Measurements from ENCODE around the gene COMMD6.

Gene COMMD6

DNA sequence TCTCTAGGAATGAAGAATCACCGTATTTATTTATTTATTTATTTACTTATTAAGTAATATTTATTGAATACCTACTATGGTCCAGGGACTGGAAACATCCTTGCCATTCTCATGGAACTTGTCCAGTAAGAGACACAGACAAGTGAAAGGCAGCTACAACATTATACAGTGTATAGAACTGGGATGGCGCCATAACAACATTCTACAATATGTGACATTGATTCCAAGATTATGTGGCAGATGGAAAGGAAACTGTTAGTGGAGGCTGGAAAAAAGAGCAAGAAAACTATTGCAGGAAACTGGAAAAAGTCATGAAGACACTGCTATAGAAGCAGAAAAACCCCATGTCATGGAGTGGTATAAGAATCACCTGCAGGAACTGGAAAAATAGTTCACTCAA lies 46.3 kb downstream of the COMMD6 start:
- Histone ChIP-seq H3K9me3 (replicated peaks; ENCODE audit: insufficient read depth, low read length) (no peaks in the 10 kb centered on the region), H3K36me3 (replicated peaks; ENCODE audit: insufficient read depth, low read length) (no peaks in the 10 kb centered on the region), H3K9ac (ENCODE audit: low read length) (no peak overlapping the region), H3K27ac (ENCODE audit: low read length) (no peak overlapping the region), H4K20me1 (ENCODE audit: insufficient read depth, low read length) (no peaks in the 10 kb centered on the region), H3K4me1 (ENCODE audit: low read length) (peaks cover 6% of the 10 kb centered on the region; the same call in 1 of the 2 replicates), H2AFZ (ENCODE audit: low read length) (no peak overlapping the region), H3F3A (ENCODE audit: insufficient read depth, low read length) (no peaks in the 10 kb centered on the region), H3K9me2 (replicated peaks; ENCODE audit: insufficient read depth, low read length) (no peaks in the 10 kb centered on the region), H3K4me3 (ENCODE audit: low read length) (no peak overlapping the region), H3K79me2 (ENCODE audit: low read length) (no peaks in the 10 kb centered on the region), H3K27me3 (replicated peaks; ENCODE audit: insufficient read depth, low read length) (no peaks in the 10 kb centered on the region), H3K4me2 (ENCODE audit: low read depth, low read length) (no peak overlapping the region)
- no peak for DNase-seq
- TF ChIP-seq EZH2 (optimal IDR thresholded peaks at IDR 0.05; ENCODE audit: low read depth, low read length) (no peak), EZH2phosphoT487 (IDR thresholded peaks at IDR 0.05; ENCODE audit: low read length) (no peak)
- TF ChIP-seq, protein P1, sequence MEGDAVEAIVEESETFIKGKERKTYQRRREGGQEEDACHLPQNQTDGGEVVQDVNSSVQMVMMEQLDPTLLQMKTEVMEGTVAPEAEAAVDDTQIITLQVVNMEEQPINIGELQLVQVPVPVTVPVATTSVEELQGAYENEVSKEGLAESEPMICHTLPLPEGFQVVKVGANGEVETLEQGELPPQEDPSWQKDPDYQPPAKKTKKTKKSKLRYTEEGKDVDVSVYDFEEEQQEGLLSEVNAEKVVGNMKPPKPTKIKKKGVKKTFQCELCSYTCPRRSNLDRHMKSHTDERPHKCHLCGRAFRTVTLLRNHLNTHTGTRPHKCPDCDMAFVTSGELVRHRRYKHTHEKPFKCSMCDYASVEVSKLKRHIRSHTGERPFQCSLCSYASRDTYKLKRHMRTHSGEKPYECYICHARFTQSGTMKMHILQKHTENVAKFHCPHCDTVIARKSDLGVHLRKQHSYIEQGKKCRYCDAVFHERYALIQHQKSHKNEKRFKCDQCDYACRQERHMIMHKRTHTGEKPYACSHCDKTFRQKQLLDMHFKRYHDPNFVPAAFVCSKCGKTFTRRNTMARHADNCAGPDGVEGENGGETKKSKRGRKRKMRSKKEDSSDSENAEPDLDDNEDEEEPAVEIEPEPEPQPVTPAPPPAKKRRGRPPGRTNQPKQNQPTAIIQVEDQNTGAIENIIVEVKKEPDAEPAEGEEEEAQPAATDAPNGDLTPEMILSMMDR (IDR thresholded peaks at IDR 0.05; ENCODE audit: low read length) = no peak

DNA sequence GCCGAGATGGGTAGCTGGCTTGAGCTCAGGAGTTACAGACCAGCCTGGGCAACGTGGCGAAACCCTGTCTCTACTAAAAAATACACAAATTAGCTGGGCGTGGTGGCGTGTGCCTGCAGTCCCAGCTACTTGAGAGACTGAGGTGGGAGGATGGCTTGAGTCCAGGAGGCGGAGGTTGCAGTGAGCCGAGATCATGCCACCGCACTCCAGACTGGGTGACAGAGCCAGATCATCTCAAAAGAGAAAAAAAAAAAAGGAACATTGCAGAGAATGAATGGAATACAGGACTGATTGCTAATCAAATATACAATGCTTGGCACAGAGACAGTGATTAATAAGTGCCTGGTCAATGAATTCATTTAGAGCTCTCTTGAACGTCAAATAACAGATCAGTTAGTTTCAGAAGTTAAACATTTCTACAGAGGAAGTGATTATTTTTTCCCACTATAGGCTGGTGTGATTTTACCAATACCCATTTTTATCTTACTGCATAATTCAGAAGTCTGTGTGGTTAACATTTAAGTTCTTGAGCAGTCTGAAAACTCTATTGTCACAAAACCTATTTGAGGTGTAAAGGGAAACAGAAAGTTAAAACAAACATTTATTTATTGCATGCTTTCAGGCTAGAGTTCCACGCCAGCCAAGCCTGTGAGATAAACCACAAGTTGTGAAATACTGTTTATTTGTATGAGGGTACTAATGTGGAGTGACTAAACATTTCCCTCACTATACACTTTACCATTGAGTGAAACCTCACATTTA lies 48.0 kb downstream of the COMMD6 start:
- TF ChIP-seq, protein P1 (IDR thresholded peaks at IDR 0.05; ENCODE audit: low read length) = no peak
- TF ChIP-seq EZH2phosphoT487 (IDR thresholded peaks at IDR 0.05; ENCODE audit: low read length) (no peak), EZH2 (optimal IDR thresholded peaks at IDR 0.05; ENCODE audit: low read depth, low read length) (no peak)
- Histone ChIP-seq H3K4me2 (ENCODE audit: low read depth, low read length) (peak overlapping the region; percentile 42), H3K36me3 (replicated peaks; ENCODE audit: insufficient read depth, low read length) (no peaks in the 10 kb centered on the region), H3K27ac (ENCODE audit: low read length) (peak overlapping the region; percentile 24; the same call in 1 of the 2 replicates), H3K9me3 (replicated peaks; ENCODE audit: insufficient read depth, low read length) (no peaks in the 10 kb centered on the region), H4K20me1 (ENCODE audit: insufficient read depth, low read length) (no peaks in the 10 kb centered on the region), H3K79me2 (ENCODE audit: low read length) (no peaks in the 10 kb centered on the region), H3K9ac (ENCODE audit: low read length) (no peak overlapping the region), H2AFZ (ENCODE audit: low read length) (no peak overlapping the region; the same call in 1 of the 2 replicates), H3F3A (ENCODE audit: insufficient read depth, low read length) (no peaks in the 10 kb centered on the region), H3K27me3 (replicated peaks; ENCODE audit: insufficient read depth, low read length) (no peaks in the 10 kb centered on the region), H3K4me3 (ENCODE audit: low read length) (peak overlapping the region; percentile 22; the same call in 1 of the 2 replicates), H3K9me2 (replicated peaks; ENCODE audit: insufficient read depth, low read length) (no peaks in the 10 kb centered on the region), H3K4me1 (ENCODE audit: low read length) (peaks cover 6% of the 10 kb centered on the region; the same call in 1 of the 2 replicates)
- peak; percentile 68 for DNase-seq

DNA sequence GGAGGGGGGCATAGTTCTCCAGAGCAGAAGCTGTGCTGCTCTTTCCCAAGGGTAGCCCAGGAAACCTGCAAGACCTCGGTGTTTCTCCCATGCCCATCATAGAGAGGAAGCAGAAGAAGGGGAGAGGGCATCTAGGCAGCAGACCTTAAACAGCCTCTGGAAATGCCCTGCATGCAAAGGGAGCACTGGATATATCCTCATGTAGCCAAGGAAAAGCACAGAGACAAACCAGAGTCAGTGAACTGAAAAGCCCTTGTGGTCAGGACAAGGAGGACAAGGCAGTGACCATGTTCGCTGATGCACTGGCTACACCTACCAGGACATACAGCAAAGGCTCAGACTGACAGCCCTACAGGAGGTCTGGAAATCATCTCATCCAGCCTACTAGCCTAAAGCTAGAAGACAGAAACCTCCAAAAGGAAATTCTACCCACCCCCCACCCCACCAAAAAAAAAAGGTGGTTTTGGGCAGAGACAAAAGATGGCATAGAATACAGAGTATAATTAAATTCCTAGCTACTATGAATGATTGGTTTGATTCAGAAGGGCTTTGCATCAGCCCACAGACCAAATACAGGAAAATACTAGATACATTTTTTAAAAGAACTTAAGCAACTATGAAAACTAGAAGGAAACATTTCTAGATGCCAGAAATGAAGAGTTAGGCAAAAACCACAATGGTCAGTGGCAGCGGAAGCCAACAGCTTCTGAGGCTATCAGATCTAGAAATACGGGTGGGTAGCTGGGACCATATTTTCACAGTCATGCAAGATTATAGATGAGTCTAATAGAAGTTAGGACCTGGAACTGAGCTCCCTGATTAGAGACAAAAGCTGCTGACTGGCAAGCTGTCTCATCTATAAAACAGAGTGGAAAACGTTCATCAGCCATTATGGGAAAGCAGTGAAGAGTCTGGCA lies 51.2 kb downstream of the COMMD6 start:
- no peak for DNase-seq
- Histone ChIP-seq H3K4me3 (ENCODE audit: low read length) (no peak overlapping the region), H2AFZ (ENCODE audit: low read length) (no peak overlapping the region), H3K4me2 (ENCODE audit: low read depth, low read length) (no peak overlapping the region), H3K4me1 (ENCODE audit: low read length) (peaks cover 6% of the 10 kb centered on the region; the same call in 1 of the 2 replicates), H3K27ac (ENCODE audit: low read length) (no peak overlapping the region), H3K9me3 (replicated peaks; ENCODE audit: insufficient read depth, low read length) (no peaks in the 10 kb centered on the region), H3K36me3 (replicated peaks; ENCODE audit: insufficient read depth, low read length) (no peaks in the 10 kb centered on the region), H3K9me2 (replicated peaks; ENCODE audit: insufficient read depth, low read length) (no peaks in the 10 kb centered on the region), H3K27me3 (replicated peaks; ENCODE audit: insufficient read depth, low read length) (no peaks in the 10 kb centered on the region), H3F3A (ENCODE audit: insufficient read depth, low read length) (peaks cover 14% of the 10 kb centered on the region; the same call in 1 of the 2 replicates), H3K9ac (ENCODE audit: low read length) (no peak overlapping the region), H4K20me1 (ENCODE audit: insufficient read depth, low read length) (no peaks in the 10 kb centered on the region), H3K79me2 (ENCODE audit: low read length) (no peaks in the 10 kb centered on the region)
- TF ChIP-seq, protein P1 (IDR thresholded peaks at IDR 0.05; ENCODE audit: low read length) = no peak
- TF ChIP-seq EZH2phosphoT487 (IDR thresholded peaks at IDR 0.05; ENCODE audit: low read length) = no peak
- no peak for TF ChIP-seq EZH2 (optimal IDR thresholded peaks at IDR 0.05; ENCODE audit: low read depth, low read length)

Data from MM.1S (cell line).